K562 (cell line): ENCODE data around the gene ST6GAL1. TPM values are rescaled to one million over a fixed set of nuclear protein-coding genes. Genes with fewer than 3 reads are reported as not detected.

Experiments
- CBFB ChIP-seq: sonication (generic); formaldehyde crosslinking; IDR thresholded peaks from 2 replicates; pipeline ENCODE4 v1.4.0; 2020; ENCODE audit warnings: mild to moderate bottlenecking, missing genetic modification reagents
- ETS1 ChIP-seq: conservative IDR thresholded peaks from 2 replicates; pipeline ENCODE4 v1.6.1; 2011; ENCODE audit warnings: low read depth, mild to moderate bottlenecking, low read length; ENCODE audit not compliant: control insufficient read depth
- ETV6 ChIP-seq, 3 experiments: fragments of 150-350 bp in 1 of 3; sonication (generic) in 1 of 3; formaldehyde crosslinking in 1 of 3; IDR thresholded peaks; 2 replicates each; pipeline versions ENCODE4 v1.6.1 to v1.8.0; 2014 to 2022; ENCODE audit warnings: borderline replicate concordance in 2 of 3, low read depth in 2 of 3, antibody characterized with exemption in 1 of 3, low read length in 1 of 3, mild to moderate bottlenecking in 1 of 3, missing genetic modification reagents in 1 of 3
- MED1 ChIP-seq: sonication (generic); formaldehyde crosslinking; IDR thresholded peaks from 2 replicates; pipeline ENCODE4 v1.8.1; 2023; ENCODE audit warnings: missing genetic modification reagents, borderline replicate concordance
- MTF1 ChIP-seq: fragments of 250-450 bp; sonication (Bioruptor Pico); IDR thresholded peaks from 2 replicates; pipeline ENCODE4 v1.9.0; 2021; ENCODE audit warnings: moderate library complexity, mild to moderate bottlenecking, inconsistent platforms, borderline replicate concordance
- NFRKB ChIP-seq: fragments of 450-650 bp; IDR thresholded peaks from 2 replicates; pipeline ENCODE4 v1.6.1; 2016; ENCODE audit warnings: low read depth
- SAFB2 ChIP-seq: fragments of 200-400 bp; formaldehyde crosslinking; IDR thresholded peaks from 2 replicates; pipeline ENCODE4 v1.6.1; 2018; ENCODE audit warnings: borderline replicate concordance, low read length, low read depth, moderate library complexity; ENCODE audit not compliant: severe bottlenecking
- SMC3 ChIP-seq: conservative IDR thresholded peaks from 2 replicates; pipeline ENCODE4 v1.6.1; 2011; ENCODE audit warnings: low read depth, low read length, improper control_type of control experiment; ENCODE audit not compliant: insufficient read depth
- TCF3 ChIP-seq: sonication (generic); formaldehyde crosslinking; IDR thresholded peaks from 2 replicates; pipeline ENCODE4 v1.4.0; 2020; ENCODE audit warnings: mild to moderate bottlenecking, missing genetic modification reagents
- ZBTB7A ChIP-seq: IDR thresholded peaks from 2 replicates; pipeline ENCODE4 v1.6.1; 2011; ENCODE audit warnings: low read depth, mild to moderate bottlenecking, low read length, moderate library complexity, borderline replicate concordance; ENCODE audit not compliant: control insufficient read depth
- ZNF311 ChIP-seq: fragments of 250-450 bp; sonication (Bioruptor Pico); IDR thresholded peaks from 2 replicates; pipeline ENCODE4 v1.4.0; 2020; ENCODE audit warnings: mild to moderate bottlenecking, moderate library complexity
- ZNF347 ChIP-seq: fragments of 450-650 bp; formaldehyde crosslinking; IDR thresholded peaks from 2 replicates; pipeline ENCODE4 v1.4.0; 2020; ENCODE audit warnings: low read depth, mild to moderate bottlenecking, moderate library complexity
- polyA plus RNA-seq, 8 experiments: library from polyadenylated mRNA; depleted of rRNA in 4 of 8; stranded (reverse) in 5 of 8; unstranded in 3 of 8; fragments of >200 nt; fragmentation: Nextera tagmentation in 2 of 8; fragmentation: Illumina TruSeq in 1 of 8; extraction: Ambion mirVana in 2 of 8; extraction: Trizol in 1 of 8; gene quantifications; 2 replicates each; pipeline versions ENCODE4 v1.2.1 to v1.2.3, GENCODE V29; 2011 to 2014; ENCODE audit warnings: inconsistent platforms in 1 of 8, missing spikeins in 1 of 8
- total RNA-seq, 7 experiments: library from RNA; depleted of rRNA in 6 of 7; stranded (reverse); fragments of >200 nt in 6 of 7; fragmentation: Illumina TruSeq in 2 of 7; extraction: Trizol in 2 of 7; gene quantifications; 2 replicates each; pipeline versions ENCODE4 v1.2.1 to v1.2.3, GENCODE V29; 2011 to 2021; ENCODE audit warnings: low replicate concordance in 1 of 7
- TF ChIP-seq, protein P1 (sequence below): fragments of 200-800 bp; sonication (Bioruptor generic); IDR thresholded peaks from 2 replicates; pipeline ENCODE4 v1.6.1; 2017; ENCODE audit warnings: missing genetic modification characterization, missing compliant biosample characterization
- TF ChIP-seq, protein P2 (sequence below): fragments of 450-650 bp; conservative IDR thresholded peaks from 2 replicates; pipeline ENCODE4 v1.6.1; 2016; ENCODE audit warnings: missing genetic modification characterization, low read depth, mild to moderate bottlenecking, control low read depth, missing compliant biosample characterization
- TF ChIP-seq, protein P3 (sequence below): fragments of 250-450 bp; sonication (Bioruptor Pico); IDR thresholded peaks from 2 replicates; pipeline ENCODE4 v1.4.0; 2020
- TF ChIP-seq, protein P4 (sequence below): sonication (generic); formaldehyde crosslinking; IDR thresholded peaks from 2 replicates; pipeline ENCODE4 v1.9.0; 2022; ENCODE audit warnings: mild to moderate bottlenecking, missing genetic modification reagents
- TF ChIP-seq, protein P5 (sequence below), 2 experiments: IDR thresholded peaks; 2 replicates each; pipeline ENCODE4 v1.6.1; 2011; ENCODE audit warnings: borderline replicate concordance in 1 of 2, control low read depth in 1 of 2, low read depth in 1 of 2, low read length in 1 of 2, mild to moderate bottlenecking in 1 of 2, mixed read lengths in 1 of 2, moderate library complexity in 1 of 2; ENCODE audit not compliant: insufficient read depth in 1 of 2, insufficient read length in 1 of 2, poor library complexity in 1 of 2, severe bottlenecking in 1 of 2; ENCODE audit errors: extremely low read depth in 1 of 2

Gene ST6GAL1
- total and polyA plus RNA-seq, 9 of the 15 experiments (the other 6 are each of a cell fraction or from before 2014, with no cell fraction given): 31.9 to 145 (median 71.0) TPM

DNA sequence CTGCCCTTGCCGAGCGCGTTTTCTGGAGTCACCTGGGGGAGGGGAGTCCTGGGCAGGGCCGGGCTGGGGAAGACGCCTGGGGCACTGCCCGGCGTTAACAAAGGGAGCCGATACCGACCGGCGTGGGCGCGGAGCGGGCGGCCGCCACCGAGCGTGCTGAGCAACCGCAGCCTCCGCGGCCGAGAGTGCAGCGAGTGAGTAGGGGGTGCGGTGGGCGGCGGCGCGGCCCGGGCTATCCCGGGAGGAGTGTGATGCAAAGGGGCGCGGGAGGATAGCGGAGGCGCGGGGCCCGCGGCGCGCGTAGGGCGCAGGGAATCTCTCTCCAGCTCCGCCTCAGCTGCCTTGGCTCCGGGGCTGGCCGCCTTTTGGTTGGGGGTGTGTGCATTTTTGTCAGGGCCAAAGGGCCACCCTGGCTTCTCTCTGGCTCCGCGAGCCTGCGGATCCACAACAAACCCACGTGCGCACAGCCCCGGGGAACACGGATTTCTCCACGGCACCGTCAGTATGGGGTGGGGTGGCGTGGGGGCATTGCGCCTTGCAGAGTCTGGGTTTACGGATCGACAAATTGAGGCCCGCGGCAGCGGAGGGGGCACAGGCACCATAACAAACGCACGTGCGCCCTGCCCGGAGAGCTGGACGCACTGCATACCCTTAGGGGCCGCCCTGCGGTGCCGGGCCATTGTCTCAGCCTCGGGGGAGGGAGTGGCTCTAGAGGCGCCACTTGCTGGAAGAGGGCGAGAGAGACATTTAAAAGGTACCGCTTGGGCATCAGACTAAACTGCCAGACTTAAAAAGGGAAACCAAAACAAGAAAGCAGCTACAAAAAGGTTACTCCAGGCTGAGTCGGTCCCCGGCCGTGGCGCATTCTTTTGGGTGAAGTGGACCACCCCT is 560 bp downstream of the ST6GAL1 start (continued):
- TF ChIP-seq, protein P1, sequence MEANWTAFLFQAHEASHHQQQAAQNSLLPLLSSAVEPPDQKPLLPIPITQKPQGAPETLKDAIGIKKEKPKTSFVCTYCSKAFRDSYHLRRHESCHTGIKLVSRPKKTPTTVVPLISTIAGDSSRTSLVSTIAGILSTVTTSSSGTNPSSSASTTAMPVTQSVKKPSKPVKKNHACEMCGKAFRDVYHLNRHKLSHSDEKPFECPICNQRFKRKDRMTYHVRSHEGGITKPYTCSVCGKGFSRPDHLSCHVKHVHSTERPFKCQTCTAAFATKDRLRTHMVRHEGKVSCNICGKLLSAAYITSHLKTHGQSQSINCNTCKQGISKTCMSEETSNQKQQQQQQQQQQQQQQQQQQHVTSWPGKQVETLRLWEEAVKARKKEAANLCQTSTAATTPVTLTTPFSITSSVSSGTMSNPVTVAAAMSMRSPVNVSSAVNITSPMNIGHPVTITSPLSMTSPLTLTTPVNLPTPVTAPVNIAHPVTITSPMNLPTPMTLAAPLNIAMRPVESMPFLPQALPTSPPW (CRISPR knock-in tag): peak; percentile 72
- TF ChIP-seq MTF1 (CRISPR knock-in tag) (no peak), CBFB (CRISPR knock-in tag) (no peak), SMC3 (0 out of 2 replicates have a peak, but pooled peaks have one; percentile 13), ZNF311 (CRISPR knock-in tag) (no peak), ETV6 (IDR thresholded peaks at IDR 0.05; ENCODE audit: borderline replicate concordance in 1 of 2, low read depth in 2 of 2, low read length in 1 of 2) (no peak), ETV6 (CRISPR knock-in tag; IDR thresholded peaks at IDR 0.05; ENCODE audit: borderline replicate concordance) (no peak; the same call in 1 of the 2 replicates), MED1 (CRISPR knock-in tag) (no peak), NFRKB (no peak; the same call in 1 of the 2 replicates), ZNF347 (no peak), ETS1 (peak; percentile 63; the same call in 1 of the 2 replicates), ZBTB7A (peak; percentile 74; the same call in 1 of the 2 replicates), SAFB2 (no peak), TCF3 (CRISPR knock-in tag) (0 out of 2 replicates have a peak, but pooled peaks have one; percentile 1)
- TF ChIP-seq, protein P2, sequence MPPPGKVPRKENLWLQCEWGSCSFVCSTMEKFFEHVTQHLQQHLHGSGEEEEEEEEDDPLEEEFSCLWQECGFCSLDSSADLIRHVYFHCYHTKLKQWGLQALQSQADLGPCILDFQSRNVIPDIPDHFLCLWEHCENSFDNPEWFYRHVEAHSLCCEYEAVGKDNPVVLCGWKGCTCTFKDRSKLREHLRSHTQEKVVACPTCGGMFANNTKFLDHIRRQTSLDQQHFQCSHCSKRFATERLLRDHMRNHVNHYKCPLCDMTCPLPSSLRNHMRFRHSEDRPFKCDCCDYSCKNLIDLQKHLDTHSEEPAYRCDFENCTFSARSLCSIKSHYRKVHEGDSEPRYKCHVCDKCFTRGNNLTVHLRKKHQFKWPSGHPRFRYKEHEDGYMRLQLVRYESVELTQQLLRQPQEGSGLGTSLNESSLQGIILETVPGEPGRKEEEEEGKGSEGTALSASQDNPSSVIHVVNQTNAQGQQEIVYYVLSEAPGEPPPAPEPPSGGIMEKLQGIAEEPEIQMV: no peak
- TF ChIP-seq, protein P3, sequence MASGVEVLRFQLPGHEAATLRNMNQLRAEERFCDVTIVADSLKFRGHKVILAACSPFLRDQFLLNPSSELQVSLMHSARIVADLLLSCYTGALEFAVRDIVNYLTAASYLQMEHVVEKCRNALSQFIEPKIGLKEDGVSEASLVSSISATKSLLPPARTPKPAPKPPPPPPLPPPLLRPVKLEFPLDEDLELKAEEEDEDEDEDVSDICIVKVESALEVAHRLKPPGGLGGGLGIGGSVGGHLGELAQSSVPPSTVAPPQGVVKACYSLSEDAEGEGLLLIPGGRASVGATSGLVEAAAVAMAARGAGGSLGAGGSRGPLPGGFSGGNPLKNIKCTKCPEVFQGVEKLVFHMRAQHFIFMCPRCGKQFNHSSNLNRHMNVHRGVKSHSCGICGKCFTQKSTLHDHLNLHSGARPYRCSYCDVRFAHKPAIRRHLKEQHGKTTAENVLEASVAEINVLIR (CRISPR knock-in tag): no peak
- TF ChIP-seq, protein P4, sequence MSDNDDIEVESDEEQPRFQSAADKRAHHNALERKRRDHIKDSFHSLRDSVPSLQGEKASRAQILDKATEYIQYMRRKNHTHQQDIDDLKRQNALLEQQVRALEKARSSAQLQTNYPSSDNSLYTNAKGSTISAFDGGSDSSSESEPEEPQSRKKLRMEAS (CRISPR knock-in tag): peak; percentile 92
- TF ChIP-seq, protein P5, sequence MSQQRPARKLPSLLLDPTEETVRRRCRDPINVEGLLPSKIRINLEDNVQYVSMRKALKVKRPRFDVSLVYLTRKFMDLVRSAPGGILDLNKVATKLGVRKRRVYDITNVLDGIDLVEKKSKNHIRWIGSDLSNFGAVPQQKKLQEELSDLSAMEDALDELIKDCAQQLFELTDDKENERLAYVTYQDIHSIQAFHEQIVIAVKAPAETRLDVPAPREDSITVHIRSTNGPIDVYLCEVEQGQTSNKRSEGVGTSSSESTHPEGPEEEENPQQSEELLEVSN (IDR thresholded peaks at IDR 0.05; ENCODE audit: borderline replicate concordance in 1 of 2, extremely low read depth in 1 of 2, insufficient read depth in 1 of 2, insufficient read length in 1 of 2, low read depth in 1 of 2, low read length in 1 of 2, poor library complexity in 1 of 2, severe bottlenecking in 1 of 2): peak; percentile 52 to 61
